ENCODE measurements around the gene HUS1. TPM values are rescaled to one million over a fixed set of nuclear protein-coding genes. Genes with fewer than 3 reads are reported as not detected.

The HUS1 gene
- polyA plus RNA-seq, 1 experiment = 14.1 TPM

GRCh38 chr7:47937711-47938573 lies 41.5 kb downstream of the HUS1 start:
- H3K4me3 ChIP-seq (ENCODE audit: low read depth, low read length) = no peak overlapping the region
- CTCF ChIA-PET = interaction anchor here (1.2 to 1.7 kb wide), 2 partner anchors 8 to 520 kb away, joined by 3 to 9 read pairs; no protein-coding TSS in a partner anchor
- no peaks in the 10 kb centered on the region for H3K27me3 ChIP-seq (ENCODE audit: control insufficient read depth, insufficient read depth, low read length)
- no peaks in the 10 kb centered on the region for H3K36me3 ChIP-seq (ENCODE audit: control insufficient read depth, insufficient read depth, low read length)
- no peak for DNase-seq (ENCODE audit: low read depth)
- no peak for TF ChIP-seq CTCF (IDR thresholded peaks at IDR 0.05; ENCODE audit: insufficient read depth, low read depth, low read length)
- POLR2A ChIA-PET = no interaction called here

GRCh38 chr7:47937065-47937687 lies 42.2 kb downstream of the HUS1 start:
- DNase-seq (ENCODE audit: low read depth) = no peak
- ChIA-PET POLR2A (no interaction called here), CTCF (interaction anchor here (1.3 kb wide), 1 partner anchor 22 kb away, joined by 3 read pairs; no protein-coding TSS in a partner anchor)
- no peaks in the 10 kb centered on the region for H3K36me3 ChIP-seq (ENCODE audit: control insufficient read depth, insufficient read depth, low read length)
- no peak overlapping the region for H3K4me3 ChIP-seq (ENCODE audit: low read depth, low read length)
- H3K27me3 ChIP-seq (ENCODE audit: control insufficient read depth, insufficient read depth, low read length) = no peaks in the 10 kb centered on the region
- TF ChIP-seq CTCF (IDR thresholded peaks at IDR 0.05; ENCODE audit: insufficient read depth, low read depth, low read length) = no peak

GRCh38 chr7:47936323-47936722 lies 43.1 kb downstream of the HUS1 start:
- no peaks in the 10 kb centered on the region for H3K36me3 ChIP-seq (ENCODE audit: control insufficient read depth, insufficient read depth, low read length)
- no peak for DNase-seq (ENCODE audit: low read depth)
- no peaks in the 10 kb centered on the region for H3K27me3 ChIP-seq (ENCODE audit: control insufficient read depth, insufficient read depth, low read length)
- H3K4me3 ChIP-seq (ENCODE audit: low read depth, low read length) = no peak overlapping the region
- no peak for TF ChIP-seq CTCF (IDR thresholded peaks at IDR 0.05; ENCODE audit: insufficient read depth, low read depth, low read length)
- CTCF ChIA-PET = interaction anchor here (1.3 kb wide), 1 partner anchor 21 kb away, joined by 3 read pairs; no protein-coding TSS in a partner anchor
- POLR2A ChIA-PET = no interaction called here

- CTCF ChIA-PET = no interaction called here
- no peak for TF ChIP-seq CTCF (IDR thresholded peaks at IDR 0.05; ENCODE audit: insufficient read depth, low read depth, low read length)
- POLR2A ChIA-PET = no interaction called here
- H3K27me3 ChIP-seq (ENCODE audit: control insufficient read depth, insufficient read depth, low read length) = no peaks in the 10 kb centered on the region
- no peak overlapping the region for H3K4me3 ChIP-seq (ENCODE audit: low read depth, low read length)
- no peak for DNase-seq (ENCODE audit: low read depth)
- no peaks in the 10 kb centered on the region for H3K36me3 ChIP-seq (ENCODE audit: control insufficient read depth, insufficient read depth, low read length)
Observed at GRCh38 chr7:47935336-47935735, 44.1 kb downstream of the HUS1 start.

GRCh38 chr7:47934831-47935230 lies 44.6 kb downstream of the HUS1 start:
- no peak for DNase-seq (ENCODE audit: low read depth)
- Histone ChIP-seq H3K4me3 (ENCODE audit: low read depth, low read length) (no peak overlapping the region), H3K36me3 (ENCODE audit: control insufficient read depth, insufficient read depth, low read length) (no peaks in the 10 kb centered on the region), H3K27me3 (ENCODE audit: control insufficient read depth, insufficient read depth, low read length) (no peaks in the 10 kb centered on the region)
- CTCF ChIA-PET = no interaction called here
- TF ChIP-seq CTCF (IDR thresholded peaks at IDR 0.05; ENCODE audit: insufficient read depth, low read depth, low read length) = no peak
- POLR2A ChIA-PET = no interaction called here
